CD1c-positive myeloid dendritic cell (primary cell): ENCODE measurements around the gene SPINT3.

Source experiments
- DNase-seq: peaks from one replicate; pipeline ENCODE4 v3.0.0-alpha.2; 2016; ENCODE audit errors: extremely low spot score

SPINT3 gene

DNA sequence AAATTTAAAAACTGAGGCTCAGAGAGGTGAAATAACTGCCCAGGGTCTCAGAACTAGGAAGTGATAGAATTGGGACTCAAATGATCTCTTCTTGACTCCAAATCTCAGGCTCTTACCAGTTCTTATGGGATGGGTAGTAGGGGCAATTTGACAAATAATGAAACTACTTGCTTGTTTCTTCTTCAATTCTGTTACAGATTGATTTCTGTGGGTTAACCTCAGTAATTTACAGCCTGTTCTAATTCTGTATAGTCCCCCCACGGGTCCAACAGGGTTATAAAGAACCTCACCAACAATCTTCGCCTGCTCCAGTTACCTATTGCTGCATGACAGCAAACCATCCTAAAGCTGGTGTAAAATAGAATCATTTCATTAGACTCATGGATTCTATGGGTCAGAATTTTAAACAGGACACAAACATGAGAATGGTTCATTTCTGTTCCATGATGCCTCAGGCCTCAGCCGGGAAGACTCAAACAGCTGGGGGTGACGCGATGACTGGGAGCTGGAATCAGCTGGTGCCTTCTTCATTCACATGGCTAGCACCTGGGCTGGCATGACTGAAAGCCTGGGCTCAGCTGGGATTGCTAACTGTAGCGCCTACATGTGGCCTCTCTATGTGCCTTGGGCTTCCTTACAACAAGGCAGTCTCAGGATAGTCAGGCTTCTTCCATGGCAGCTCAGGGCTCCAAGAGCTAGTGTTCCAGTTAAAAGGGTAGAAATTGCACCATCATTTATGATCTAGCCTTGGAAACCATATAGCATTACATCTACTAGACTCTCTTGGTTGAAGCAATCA lies 52.5 kb downstream of the SPINT3 start:
- no peak for DNase-seq
